Left colon (tissue), 2 donors: ENCODE measurements around the gene CNTNAP5. TPM values are rescaled to one million over a fixed set of nuclear protein-coding genes. Genes with fewer than 3 reads are reported as not detected.

Experiments
- ATAC-seq: fragments of 200-7000 bp; cut with Tn5 transposase; one replicate; pipeline ENCODE4 v1.9.1; 2020; ENCODE audit warnings: mild to moderate bottlenecking, moderate library complexity
- DNase-seq, 2 donors: peaks; one replicate each; pipeline ENCODE4 v3.0.0-alpha.2; 2020
- intact Hi-C, 2 donors: fragments of 100-400 bp; cut with DNase I in 1 of 2; cut with micrococcal nuclease in 1 of 2; formaldehyde crosslinking; loops; one replicate each; pipeline versions ENCODE4 v1.11.2 to v1.14.0; 2022; cut with DNase I, micrococcal nuclease
- total RNA-seq, 2 donors: library from RNA; stranded (reverse); fragmentation: NEBNext Ultra II Directional; extraction: Animal tissue kit (Norgen Biotek cat#: 25700); gene quantifications; one replicate each; pipeline ENCODE4 v1.2.1, GENCODE V29; 2021
- donor health status: DM: no; HTN: no; CAD: no.
- donor health status: DM: yes; HTN: yes; CAD: no.

Gene CNTNAP5
- total RNA-seq, 2 donors from 2014 or later = 0.08 TPM; not detected in 1

DNA sequence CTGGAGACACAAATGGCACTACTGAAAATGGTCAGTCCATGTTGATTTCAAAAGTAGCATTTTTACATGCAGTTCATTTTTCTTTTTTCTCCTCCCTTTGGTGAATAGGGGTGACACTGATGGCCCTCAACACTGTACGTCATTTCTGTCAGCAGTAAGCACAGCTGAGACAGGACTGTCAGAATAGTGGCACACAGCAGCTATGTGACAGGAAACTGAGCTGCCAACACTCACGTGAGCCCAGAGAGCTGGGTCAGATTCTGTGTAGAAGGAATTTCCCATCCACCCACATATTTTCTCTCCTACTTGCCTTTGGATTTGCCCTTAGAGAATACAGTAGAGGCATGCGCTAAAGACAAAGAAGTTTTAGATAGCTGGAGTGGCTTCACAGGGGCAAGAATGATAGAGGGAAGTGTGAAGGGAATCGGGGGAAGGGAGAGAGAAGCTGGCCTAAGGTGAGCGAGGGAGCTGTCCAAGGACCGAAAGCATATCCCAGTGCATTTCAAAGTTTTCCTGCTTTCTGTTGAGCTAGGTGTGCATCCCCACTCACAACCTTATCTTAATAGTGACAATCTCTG lies 476.6 kb downstream of the CNTNAP5 start:
- ATAC-seq (no peak), DNase-seq (no peak)
- intact Hi-C loops = no loop called here

GRCh38 chr2:124514236-124514635 lies 489.1 kb downstream of the CNTNAP5 start:
- no peak for DNase-seq
- intact Hi-C loops = no loop called here

DNA sequence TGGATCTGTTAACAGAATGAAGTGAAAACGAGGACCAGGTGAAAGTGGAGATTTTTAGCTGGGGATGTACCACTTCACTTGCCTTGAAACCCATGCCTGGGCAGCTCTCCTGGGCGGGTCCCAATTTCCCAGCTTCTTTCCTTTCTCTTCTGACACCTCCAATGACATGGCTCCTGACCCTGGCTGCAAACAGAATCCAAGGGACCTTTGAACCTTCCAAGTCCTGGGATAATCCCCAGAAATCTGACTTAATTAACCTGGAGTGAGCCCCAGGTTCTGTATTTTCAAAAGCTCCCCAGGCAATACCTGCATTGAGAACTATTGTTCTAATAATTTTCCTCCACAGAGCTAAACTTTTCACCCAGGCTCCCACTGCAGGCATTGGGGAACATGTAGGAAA lies 495.9 kb downstream of the CNTNAP5 start:
- ATAC-seq (no peak), DNase-seq (no peak)
- intact Hi-C loops = no loop called here

More at GRCh38 chr2:124514236-124514635, 489.1 kb downstream of the CNTNAP5 start:
- ATAC-seq = no peak

GRCh38 chr2:124523096-124523495 lies 498.0 kb downstream of the CNTNAP5 start:
- intact Hi-C loops = no loop called here
- ATAC-seq = no peak
- DNase-seq = no peak

DNA sequence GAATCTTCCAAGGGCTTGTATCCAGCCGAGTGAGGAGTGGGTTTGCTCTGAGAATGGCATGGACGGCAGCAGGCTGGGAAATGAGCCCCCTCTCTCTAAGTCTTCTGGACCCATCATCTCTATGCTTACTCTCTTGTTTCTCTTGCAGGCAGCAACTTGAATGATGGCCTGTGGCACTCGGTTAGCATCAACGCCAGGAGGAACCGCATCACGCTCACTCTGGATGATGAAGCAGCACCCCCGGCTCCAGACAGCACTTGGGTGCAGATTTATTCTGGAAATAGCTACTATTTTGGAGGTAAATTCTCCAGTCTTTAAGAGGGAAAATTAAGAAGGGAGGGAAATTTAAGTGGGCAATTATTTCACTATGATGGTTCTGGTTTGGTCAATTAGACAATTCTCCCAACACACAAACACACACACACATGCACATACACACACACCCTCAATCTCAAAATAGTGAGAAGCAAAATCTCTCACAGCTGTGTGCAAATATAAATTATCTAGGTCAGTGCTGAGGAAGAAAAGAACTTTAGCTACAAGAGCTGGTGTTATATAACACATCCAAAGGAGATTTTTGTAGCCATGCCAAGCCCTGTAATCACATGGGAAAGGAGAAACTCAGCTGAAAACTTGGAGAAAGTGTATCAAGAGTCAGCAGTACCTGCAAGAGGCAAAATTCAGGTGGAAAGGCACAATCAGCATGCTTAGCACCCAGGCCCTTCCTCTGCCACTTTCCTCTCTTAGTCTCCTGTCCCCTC lies 499.2 kb downstream of the CNTNAP5 start:
- DNase-seq = no peak
- intact Hi-C loops = no loop called here
- ATAC-seq = no peak

GRCh38 chr2:124526221-124526620 lies 501.1 kb downstream of the CNTNAP5 start:
- no peak for DNase-seq

GRCh38 chr2:124530203-124530602 lies 505.1 kb downstream of the CNTNAP5 start:
- no peak for ATAC-seq
- DNase-seq = no peak
- intact Hi-C loops = no loop called here

More at GRCh38 chr2:124526221-124526620, 501.1 kb downstream of the CNTNAP5 start:
- intact Hi-C loops = no loop called here
- ATAC-seq = no peak

- ATAC-seq (no peak), DNase-seq (no peak)
- intact Hi-C loops = no loop called here
Measured at GRCh38 chr2:124533226-124533954, 508.3 kb downstream of the CNTNAP5 start.

- ATAC-seq (no peak), DNase-seq (no peak)
- intact Hi-C loops = no loop called here
Measured at GRCh38 chr2:124534028-124534427, 508.9 kb downstream of the CNTNAP5 start.

DNA sequence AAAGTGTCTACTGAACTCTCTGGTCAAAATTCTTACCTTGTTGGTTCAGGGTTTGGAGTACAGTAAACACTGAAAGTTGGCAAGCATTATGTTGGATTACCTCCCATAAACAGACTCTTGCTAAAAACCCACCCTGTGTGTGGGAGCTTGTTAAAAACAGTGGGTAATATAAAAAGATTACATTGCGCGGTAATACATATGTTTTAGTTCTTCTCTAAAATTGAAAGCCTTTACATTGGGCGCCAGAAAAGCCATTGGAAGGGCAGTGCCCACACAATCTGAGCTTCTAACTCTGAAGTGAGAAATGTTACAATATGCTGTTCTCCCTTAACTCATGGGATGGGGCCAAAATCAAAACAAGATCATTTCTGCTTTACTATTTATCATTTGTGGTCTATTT lies 510.7 kb downstream of the CNTNAP5 start:
- intact Hi-C loops = no loop called here
- DNase-seq (no peak), ATAC-seq (no peak)

DNA sequence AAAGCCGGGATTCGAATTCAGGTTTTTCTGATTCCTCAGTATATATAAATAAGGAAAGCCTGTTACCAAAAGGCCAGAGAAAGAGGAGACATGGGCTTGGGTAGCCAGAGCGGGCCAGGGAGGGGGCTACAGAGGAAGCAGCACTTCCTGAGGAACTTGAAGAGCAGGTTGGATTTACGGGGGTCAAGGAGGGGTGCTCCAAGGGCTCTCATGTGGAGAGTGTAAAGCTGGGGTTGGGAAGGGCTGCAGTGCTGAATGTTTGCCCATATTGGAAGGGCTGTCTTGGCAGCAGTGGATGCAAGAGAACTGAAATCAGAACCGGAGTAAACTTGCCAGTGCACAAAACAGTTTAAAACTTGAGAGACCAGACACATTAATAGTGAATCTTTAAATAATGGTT lies 511.5 kb downstream of the CNTNAP5 start:
- ATAC-seq (no peak), DNase-seq (no peak)
- intact Hi-C loops = no loop called here

DNA sequence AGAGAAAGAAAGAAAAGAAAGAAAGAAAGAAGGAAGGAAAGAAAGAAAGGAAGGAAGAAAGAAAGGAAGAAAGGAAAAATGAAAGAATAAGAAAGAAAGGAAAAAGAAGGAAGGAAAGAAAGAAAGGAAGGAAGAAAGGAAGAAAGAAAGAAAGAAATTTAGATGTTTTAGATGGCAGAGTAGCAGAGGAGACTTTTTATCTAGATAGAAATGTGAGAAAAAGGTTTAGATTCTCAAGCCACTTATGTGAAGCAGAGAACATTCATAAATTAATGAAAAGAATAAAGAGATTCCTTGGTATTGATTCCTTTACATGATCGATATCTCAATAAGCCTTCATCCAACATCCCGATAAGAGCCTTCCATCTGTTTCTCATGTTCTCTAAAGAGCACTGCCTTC lies 513.5 kb downstream of the CNTNAP5 start:
- DNase-seq = no peak
- intact Hi-C loops = no loop called here
- ATAC-seq = no peak

- DNase-seq (no peak), ATAC-seq (no peak)
- intact Hi-C loops = no loop called here
Measured at GRCh38 chr2:124540805-124541204, 515.7 kb downstream of the CNTNAP5 start.

GRCh38 chr2:124542932-124543640 lies 518.0 kb downstream of the CNTNAP5 start:
- ATAC-seq = no peak
- intact Hi-C loops = no loop called here

GRCh38 chr2:124547700-124548099 lies 522.6 kb downstream of the CNTNAP5 start:
- intact Hi-C loops = no loop called here
- DNase-seq (no peak), ATAC-seq (no peak)

More at GRCh38 chr2:124542932-124543640, 518.0 kb downstream of the CNTNAP5 start:
- DNase-seq = no peak

DNA sequence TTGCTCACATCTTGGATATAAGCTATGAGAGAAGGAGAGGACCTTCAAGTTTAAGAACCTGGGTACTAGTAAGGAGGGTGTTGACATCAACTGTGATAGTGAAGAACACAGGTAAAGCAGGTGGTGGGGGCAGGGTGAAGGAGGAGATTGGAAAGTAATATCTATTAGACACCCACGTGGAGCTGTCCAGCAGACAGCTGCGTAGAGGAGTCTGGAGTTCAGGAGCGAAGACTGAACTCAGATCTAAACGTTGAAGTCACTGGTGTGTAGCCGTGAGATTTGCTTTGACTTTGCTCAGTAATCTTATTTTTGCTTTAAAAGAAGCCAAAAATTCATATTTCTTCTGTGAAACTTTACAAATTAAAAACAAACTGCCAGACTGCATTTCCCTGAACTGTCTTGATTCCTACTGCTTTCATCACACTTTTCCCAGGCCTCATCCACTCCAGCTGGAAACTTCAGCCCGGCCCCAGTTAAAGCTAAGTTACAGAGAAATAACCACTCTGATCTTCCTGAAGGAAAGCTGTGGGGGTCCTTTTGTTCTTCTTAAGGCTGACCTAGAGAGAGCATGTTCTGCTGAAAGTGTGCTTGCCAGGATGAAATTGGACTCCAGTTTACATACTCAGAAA lies 533.3 kb downstream of the CNTNAP5 start:
- intact Hi-C loops = no loop called here
- no peak for DNase-seq
- no peak for ATAC-seq

DNA sequence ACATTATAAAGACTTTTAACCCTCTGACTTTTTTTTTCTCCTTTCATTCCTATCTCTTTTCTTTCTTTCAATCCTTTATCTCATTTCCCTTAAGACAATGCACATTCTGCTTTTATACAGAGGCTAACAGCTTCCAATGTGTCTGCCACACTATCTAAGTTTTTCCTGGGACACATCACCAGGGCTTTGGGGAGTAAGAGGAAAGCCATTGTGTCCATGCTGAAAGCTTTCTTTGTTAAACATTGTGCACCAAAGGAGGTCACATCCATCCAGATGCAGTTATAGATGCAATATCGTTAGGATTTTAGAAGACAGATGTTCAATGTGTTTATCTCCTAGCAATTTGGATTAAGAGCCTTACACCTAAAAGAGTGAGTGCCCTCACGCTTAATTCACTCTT lies 534.1 kb downstream of the CNTNAP5 start:
- intact Hi-C loops = no loop called here
- DNase-seq = no peak
- ATAC-seq = no peak

DNA sequence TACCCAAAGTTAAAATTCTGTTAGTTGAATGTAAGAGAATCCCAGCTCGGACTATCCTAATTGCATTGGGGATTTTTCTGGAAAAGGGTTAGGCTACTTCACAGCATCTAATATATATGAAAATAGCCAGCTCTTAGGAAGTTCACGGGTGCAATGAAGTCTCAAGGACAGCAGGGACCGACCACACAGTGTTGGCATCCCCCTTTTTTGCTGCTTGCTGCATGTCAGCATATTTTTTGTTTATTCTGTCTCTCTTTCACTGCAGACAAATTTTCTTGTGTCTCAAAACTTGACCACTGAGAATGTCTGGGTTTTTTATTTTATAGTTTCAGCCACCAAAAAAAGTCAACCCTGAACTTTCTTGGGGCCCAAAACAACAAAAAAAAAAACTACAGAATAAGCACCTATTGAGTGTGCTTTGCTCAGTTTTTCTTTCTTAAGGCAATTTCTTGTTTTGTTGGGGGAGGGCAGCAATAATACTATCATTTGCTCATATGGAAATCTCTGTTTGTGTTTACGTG lies 535.6 kb downstream of the CNTNAP5 start:
- ATAC-seq = no peak
- no peak for DNase-seq
- intact Hi-C loops = no loop called here

DNA sequence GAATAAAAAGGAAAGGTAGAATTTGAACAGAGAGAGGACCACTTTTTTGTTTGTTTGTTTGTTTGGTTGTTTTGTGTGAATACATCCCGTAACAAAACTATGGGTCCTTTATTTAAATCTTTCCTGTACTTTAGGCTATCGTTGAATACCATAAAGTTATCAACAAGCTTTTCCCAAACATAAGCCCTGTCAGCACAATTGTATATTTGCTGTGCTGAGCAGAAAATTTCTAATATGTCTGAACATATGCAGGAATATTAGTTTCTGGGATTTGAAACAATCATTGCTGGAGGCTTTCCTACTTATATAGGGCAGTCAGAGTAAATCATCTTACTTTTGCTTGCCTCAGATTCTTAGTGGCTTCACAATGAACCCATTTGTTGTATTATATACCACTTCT lies 536.4 kb downstream of the CNTNAP5 start:
- ATAC-seq = no peak
- intact Hi-C loops = no loop called here
- no peak for DNase-seq
